Colonic mucosa (tissue), 4 donors: Measurements from ENCODE around the gene RTN4R. TPM values are rescaled to one million over a fixed set of nuclear protein-coding genes. Genes with fewer than 3 reads are reported as not detected.
A peak's percentile ranks its signal among the peaks of the same experiment; 100 is the strongest.
"Not testable (repeated sequence)": the region's sequence is repeated elsewhere in the genome, so short reads cannot be mapped to it uniquely, and the experiment has no call there.

Experiments
- DNase-seq: peaks from one replicate; pipeline ENCODE4 v3.0.0-alpha.2; 2020
- H3K27ac ChIP-seq: fragments of 200-600 bp; one replicate; pipeline ENCODE4 v1.8.0; 2021
- H3K27me3 ChIP-seq: fragments of 200-600 bp; one replicate; pipeline ENCODE4 v1.8.0; 2021
- H3K36me3 ChIP-seq: fragments of 200-600 bp; one replicate; pipeline ENCODE4 v1.8.0; 2021
- H3K4me1 ChIP-seq: fragments of 200-600 bp; one replicate; pipeline ENCODE4 v1.8.0; 2021; ENCODE audit warnings: mild to moderate bottlenecking
- H3K4me3 ChIP-seq: fragments of 200-600 bp; one replicate; pipeline ENCODE4 v1.8.0; 2021
- H3K9ac ChIP-seq, 2 donors: one replicate each; pipeline ENCODE4 v1.7.0; 2013; ENCODE audit warnings: control low read depth in 2 of 2, low read depth in 2 of 2, low read length in 2 of 2
- H3K9me3 ChIP-seq: fragments of 200-600 bp; one replicate; pipeline ENCODE4 v1.8.0; 2021
- intact Hi-C: fragments of 100-400 bp; cut with DNase I; formaldehyde crosslinking; loops from one replicate; pipeline ENCODE4 v1.14.1; 2022
- total RNA-seq, 2 donors: library from RNA; stranded (reverse); fragmentation: NEBNext Ultra II Directional in 1 of 2; extraction: Animal tissue kit (Norgen Biotek cat#: 25700) in 1 of 2; gene quantifications; one replicate each; pipeline ENCODE4 v1.2.1, GENCODE V29; 2021
- TF ChIP-seq, protein P1 (sequence below): fragments of 200-600 bp; IDR thresholded peaks from one replicate; pipeline ENCODE4 v1.8.0; 2022; ENCODE audit warnings: antibody characterized with exemption, mild to moderate bottlenecking
- donor health status: healthy.
- donor health status: DM: no; HTN: no; CAD: no.
- donor health status: DM: no; HTN: no; CAD: no.

The RTN4R gene
- total RNA-seq, 2 donors from 2014 or later: 6.1 to 8.5 TPM

GRCh38 chr22:20267441-20268278, 458 bp downstream of the RTN4R start:
- intact Hi-C loops: loop anchor here (10.0 kb wide), 1 partner anchor 293 kb away; no protein-coding TSS in a partner anchor
- H3K27ac ChIP-seq: no peak overlapping the region

GRCh38 chr22:20266667-20267440, 1.3 kb downstream of the RTN4R start:
- H3K27me3 ChIP-seq, H3K9ac ChIP-seq, DNase-seq, H3K9me3 ChIP-seq, H3K27ac ChIP-seq, H3K36me3 ChIP-seq, H3K4me1 ChIP-seq: not testable (repeated sequence)
- peak overlapping the region; percentile 39 for H3K4me3 ChIP-seq
- intact Hi-C loops: loop anchor here (10.0 kb wide), 1 partner anchor 292 kb away; no protein-coding TSS in a partner anchor

More at GRCh38 chr22:20267441-20268278, 458 bp downstream of the RTN4R start:
- peak; percentile 45 for DNase-seq
- Histone ChIP-seq H3K27me3 (no peaks in the 10 kb centered on the region), H3K36me3 (no peaks in the 10 kb centered on the region), H3K9ac (peak overlapping the region in 1 of 2 donors; percentile 24), H3K4me3 (peak overlapping the region; percentile 39), H3K9me3 (no peaks in the 10 kb centered on the region), H3K4me1 (peaks cover 6% of the 10 kb centered on the region)
- TF ChIP-seq, protein P1, sequence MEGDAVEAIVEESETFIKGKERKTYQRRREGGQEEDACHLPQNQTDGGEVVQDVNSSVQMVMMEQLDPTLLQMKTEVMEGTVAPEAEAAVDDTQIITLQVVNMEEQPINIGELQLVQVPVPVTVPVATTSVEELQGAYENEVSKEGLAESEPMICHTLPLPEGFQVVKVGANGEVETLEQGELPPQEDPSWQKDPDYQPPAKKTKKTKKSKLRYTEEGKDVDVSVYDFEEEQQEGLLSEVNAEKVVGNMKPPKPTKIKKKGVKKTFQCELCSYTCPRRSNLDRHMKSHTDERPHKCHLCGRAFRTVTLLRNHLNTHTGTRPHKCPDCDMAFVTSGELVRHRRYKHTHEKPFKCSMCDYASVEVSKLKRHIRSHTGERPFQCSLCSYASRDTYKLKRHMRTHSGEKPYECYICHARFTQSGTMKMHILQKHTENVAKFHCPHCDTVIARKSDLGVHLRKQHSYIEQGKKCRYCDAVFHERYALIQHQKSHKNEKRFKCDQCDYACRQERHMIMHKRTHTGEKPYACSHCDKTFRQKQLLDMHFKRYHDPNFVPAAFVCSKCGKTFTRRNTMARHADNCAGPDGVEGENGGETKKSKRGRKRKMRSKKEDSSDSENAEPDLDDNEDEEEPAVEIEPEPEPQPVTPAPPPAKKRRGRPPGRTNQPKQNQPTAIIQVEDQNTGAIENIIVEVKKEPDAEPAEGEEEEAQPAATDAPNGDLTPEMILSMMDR: no peak

DNA sequence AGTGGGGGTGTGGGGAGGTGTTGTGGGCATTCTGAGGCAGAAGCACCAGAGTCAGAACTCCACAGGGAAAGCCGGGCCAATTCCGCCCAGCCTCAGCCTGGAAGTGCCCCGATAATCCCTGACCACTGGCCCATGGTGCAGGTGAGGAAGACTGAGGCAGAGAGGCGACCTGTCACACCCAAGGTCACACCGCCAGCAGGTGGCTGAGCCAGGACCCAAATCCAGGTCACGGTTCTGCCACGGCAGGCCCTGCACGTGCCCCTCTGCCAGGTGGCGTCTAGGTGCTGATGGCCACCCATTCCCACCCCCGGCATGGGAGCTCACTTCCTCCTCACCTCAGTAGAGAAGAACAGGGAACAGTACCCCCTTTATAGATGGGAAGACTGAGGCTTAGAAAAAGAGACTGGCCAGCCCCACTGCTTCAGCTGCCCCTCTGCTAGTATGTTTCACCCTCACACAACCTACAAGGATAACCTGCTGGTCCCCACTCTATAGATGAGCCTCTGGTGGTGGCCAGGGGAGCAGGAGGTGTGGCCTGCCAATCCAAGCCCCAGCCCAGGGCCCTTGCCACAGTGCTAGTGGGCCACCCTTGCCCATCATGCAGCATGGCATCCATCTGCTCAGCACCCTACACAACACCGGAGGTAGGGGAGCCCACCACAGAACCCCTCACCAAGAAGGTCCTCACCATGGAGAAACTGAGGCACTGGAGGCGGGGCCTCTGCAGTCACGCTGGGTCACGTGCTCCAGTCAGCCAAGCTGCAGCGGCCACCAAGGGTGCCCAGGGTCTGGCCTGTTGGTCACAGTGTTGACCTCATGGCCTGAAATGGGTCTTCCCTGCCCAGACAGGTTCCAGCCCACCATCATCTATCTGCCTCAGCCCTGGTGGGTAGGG, 2.1 kb downstream of the RTN4R start:
- H3K36me3 ChIP-seq, H3K9ac ChIP-seq, H3K4me3 ChIP-seq, H3K27me3 ChIP-seq, DNase-seq, H3K27ac ChIP-seq, H3K9me3 ChIP-seq, H3K4me1 ChIP-seq: not testable (repeated sequence)
- intact Hi-C loops: loop anchor here (10.0 kb wide), 1 partner anchor 291 kb away; no protein-coding TSS in a partner anchor

GRCh38 chr22:20264614-20265452, 3.3 kb downstream of the RTN4R start:
- no peaks in the 10 kb centered on the region for H3K36me3 ChIP-seq
- H3K4me1 ChIP-seq: peaks cover 6% of the 10 kb centered on the region
- intact Hi-C loops: loop anchor here (10.0 kb wide), 1 partner anchor 290 kb away; no protein-coding TSS in a partner anchor
- H3K9ac ChIP-seq: no peak overlapping the region
- H3K4me3 ChIP-seq: no peak overlapping the region
- H3K27ac ChIP-seq: no peak overlapping the region
- no peak for DNase-seq
- TF ChIP-seq, protein P1: no peak
- H3K27me3 ChIP-seq: no peaks in the 10 kb centered on the region
- H3K9me3 ChIP-seq: no peaks in the 10 kb centered on the region

DNA sequence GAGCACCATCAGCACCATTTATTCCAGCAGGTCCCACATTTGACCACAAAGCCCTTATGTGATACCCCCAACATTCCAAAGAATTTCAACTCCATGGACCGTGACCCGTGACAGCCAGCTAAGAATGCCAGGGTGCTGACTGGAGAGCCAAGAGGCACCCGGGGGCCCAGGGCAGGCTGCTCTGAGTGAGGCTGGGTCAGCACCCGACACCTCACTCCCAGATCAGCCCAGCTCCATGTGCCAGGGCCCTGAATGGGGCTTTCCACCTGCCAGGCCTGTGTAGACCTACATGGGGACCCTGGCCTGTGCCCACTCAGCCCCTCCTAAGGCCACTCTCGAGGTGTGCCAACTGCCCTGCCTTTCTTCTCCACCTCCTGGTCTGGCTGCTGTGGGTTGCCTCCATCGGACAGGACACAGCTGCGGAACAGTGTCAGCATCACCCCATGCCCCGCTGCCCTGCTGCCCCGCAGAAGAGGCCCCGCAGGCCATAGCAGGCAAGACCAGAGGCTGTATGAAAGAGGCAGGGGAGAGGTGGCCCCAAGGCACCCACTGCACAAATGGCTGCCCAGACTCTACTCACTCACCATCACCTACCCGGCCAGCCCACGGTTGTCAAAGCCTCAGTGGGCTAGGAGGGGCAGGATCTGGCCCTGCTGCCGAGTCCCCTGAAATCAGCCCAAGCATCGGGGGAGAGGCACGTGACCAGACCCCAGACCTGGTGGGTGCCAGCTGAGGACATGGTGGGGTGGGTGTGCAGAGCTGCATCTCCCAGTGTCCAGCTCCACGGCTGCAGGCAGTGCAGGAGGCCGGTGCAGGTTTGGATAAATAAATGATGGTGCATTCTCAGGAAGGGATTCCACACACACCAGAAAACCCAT, 4.5 kb downstream of the RTN4R start:
- H3K27ac ChIP-seq, H3K9me3 ChIP-seq, H3K36me3 ChIP-seq, DNase-seq, H3K4me1 ChIP-seq, H3K27me3 ChIP-seq, H3K9ac ChIP-seq, H3K4me3 ChIP-seq: not testable (repeated sequence)
- intact Hi-C loops: loop anchor here (10.0 kb wide), 1 partner anchor 289 kb away; no protein-coding TSS in a partner anchor
